KBM-7 (cell line): ENCODE data around the gene CRYGS.
"Not testable (repeated sequence)": the region's sequence is repeated elsewhere in the genome, so short reads cannot be mapped to it uniquely, and the experiment has no call there.

ENCODE experiments used
- DNase-seq: peaks from one replicate; pipeline ENCODE4 v3.0.0-alpha.2; 2015
- in situ Hi-C: fragments of 300-500 bp; cut with MboI; formaldehyde crosslinking; loops from 2 replicates; pipeline ENCODE4 v1.14.3; 2020; ENCODE audit warnings: low sequenced_read_pairs, low pct_unique_long_range_greater_than_20kb, mixed read lengths

Gene CRYGS

DNA sequence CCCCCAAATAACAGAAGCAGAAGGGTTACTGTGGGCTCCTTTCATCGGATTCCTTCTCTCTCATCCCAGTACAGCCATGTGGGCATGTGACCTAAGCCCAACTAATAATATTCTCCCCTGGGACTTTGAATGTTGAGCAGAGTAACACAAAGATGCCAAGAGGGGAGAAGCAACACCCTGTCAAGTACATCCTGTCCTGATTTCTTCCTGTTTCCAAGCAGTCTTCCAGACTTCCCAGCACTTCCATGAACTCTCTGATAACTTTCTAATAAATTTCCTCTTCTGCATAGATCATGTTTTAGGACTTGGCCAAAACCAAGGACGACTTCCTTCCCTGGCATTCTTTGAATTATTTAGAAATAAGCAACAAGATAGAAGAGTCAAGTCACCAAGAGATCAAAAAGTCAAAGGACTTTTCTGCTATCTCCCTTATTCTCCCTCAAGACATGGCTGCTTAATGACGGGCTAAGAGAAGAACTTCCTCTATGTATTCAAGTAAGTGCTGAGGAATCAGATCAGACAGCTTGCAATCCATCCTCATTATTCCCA, 37.9 kb downstream of the CRYGS start:
- in situ Hi-C loops, result no loop called here
- DNase-seq, result no peak

DNA sequence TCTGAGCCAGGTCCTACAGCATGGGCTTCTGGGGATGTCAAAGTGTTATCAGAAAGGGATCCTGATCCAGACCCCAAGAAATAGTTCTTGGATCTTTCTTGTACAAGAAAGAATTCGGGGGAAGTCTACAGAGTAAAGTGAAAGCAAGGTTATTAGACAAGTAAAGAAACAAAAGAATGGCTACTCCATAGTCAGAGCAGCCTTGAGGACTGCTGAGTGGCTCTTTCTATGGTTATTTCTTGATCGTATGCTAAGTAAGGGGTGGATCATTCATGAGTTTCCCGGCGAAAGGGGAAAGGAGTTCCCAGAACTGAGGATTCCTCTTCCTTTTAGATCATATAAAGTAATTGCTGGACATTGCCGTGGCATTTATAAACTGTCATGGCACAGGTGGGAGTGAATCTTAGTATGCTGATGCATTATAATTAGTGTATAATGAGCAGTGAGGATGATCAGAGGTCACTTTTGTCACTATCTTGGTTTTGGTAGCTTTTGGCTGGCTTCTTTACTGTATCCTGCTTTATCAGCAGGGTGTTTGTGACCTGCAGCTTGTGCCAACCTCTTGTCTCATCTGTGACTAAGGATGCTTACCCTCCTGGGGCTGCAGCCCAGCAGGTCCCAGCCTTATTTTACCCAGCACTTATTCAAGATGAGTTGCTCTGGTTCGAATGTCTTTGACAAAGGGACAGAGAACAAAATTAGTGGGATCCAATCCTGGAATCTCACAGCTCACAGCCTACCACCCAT, 41.0 kb downstream of the CRYGS start:
- in situ Hi-C loops, result no loop called here
- DNase-seq, result no peak

DNA sequence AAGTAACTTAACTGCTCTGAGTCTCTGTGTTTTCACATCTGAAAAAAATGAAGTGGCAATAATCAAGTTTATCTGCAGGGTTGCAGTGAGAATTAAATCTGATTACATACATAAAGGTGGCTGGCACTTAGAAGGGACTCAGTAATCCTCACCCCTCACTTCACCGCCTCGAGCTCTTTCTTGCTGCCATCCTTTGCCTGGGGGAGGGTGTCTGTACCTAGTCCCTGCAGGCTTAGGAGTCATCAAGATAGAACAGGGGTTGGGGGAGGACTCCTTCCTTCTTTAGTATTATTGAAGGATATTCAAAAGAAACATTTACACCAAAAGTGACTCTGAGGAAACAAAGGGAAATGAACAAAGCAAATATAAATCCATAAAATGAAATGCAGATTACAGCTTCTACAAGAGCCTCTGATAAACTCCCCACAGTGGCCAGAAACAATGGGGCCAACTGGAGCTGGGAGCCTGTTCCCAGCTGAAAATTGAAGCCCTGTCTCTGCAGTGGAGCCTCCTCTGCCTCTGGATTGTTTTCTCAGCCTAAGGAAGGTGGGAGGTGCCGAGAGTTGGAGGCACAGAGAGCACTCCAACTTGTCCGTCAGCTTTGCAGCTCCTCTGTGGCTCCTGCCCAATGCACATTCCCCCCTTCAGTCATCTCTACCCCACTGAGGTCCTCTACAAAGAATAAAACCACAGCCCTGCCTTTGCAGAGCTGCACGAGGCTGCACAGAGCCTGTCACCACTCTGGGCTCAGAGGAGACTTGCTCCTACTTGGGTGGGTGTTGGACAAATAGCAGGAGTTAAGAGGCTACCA, 41.8 kb downstream of the CRYGS start:
- in situ Hi-C loops, result no loop called here
- no peak for DNase-seq

DNA sequence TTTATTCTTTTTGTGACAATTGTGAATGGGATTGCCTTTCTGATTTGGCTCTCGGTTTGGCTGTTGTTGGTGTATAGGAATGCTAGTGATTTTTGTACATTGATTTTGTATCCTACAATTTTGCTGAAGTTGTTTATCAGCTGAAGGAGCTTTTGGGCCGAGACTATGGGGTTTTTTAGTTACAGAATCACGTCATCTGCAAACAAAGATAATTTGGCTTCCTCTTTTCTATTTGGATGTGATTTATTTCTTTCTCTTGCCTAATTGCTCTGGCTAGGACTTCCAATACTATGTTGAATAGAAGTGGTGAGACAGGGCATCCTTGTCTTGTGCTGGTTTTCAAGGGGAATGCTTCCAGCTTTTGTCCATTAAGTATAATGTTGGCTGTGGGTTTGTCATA, 44.2 kb downstream of the CRYGS start:
- DNase-seq, in situ Hi-C loops: not testable (repeated sequence)

DNA sequence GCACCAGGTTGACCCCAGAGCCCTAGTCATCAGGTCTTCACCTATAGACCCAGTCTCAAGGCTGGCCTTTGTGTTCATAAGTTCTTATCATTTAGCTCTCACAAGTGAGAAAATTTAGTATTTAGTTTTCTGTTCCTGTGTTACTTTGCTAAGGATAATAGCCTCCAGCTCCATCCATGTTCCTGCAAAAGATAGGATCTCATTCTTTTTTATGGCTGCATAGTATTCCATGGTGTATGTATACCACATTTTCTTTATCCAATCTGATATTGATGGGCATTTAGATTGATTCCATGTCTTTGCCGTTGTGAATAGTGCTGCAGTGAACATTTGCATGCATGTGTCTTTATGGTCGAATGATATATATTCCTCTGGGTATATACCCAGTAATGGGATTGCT, 46.2 kb downstream of the CRYGS start:
- in situ Hi-C loops, DNase-seq: not testable (repeated sequence)

DNA sequence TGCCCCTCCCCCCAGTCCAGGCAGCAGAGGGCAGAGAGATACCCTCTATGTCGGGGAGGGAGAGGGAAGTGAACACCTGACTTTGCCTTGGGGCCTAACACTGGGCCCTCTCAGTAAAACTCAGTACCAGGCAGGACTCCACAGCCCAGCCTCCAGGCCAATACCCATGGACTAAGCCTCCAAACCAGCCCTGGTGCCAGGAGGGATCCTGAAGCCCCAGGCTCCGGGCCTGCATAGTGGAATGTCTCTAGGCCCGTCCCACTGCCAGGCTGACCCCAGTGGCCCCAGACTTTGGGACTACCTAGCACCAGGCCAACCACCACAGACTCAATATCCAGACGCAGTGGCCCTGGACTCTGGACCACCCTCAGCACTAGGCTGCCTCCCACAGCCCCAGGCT, 46.6 kb downstream of the CRYGS start:
- DNase-seq, result no peak
- in situ Hi-C loops, result no loop called here

DNA sequence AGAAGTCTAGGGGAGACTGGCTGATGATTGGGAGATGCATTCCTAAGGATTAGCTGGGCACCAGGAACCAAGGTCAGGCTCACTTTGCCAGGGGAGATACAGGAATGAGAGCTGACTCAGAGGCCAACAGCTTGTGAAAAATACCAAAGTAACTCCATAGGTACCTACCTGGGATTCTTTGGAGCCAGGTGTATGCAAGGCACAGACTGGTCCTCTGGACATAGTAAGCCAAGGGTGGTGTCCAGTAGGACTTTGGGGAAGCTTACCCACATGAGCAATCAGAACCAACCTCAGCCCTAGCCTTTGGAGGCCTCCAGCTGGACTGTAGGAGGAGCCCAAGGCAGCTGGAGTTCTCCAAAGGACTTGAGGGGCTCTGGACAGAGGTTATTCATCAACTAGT, 47.5 kb downstream of the CRYGS start:
- no peak for DNase-seq
- in situ Hi-C loops, result no loop called here

DNA sequence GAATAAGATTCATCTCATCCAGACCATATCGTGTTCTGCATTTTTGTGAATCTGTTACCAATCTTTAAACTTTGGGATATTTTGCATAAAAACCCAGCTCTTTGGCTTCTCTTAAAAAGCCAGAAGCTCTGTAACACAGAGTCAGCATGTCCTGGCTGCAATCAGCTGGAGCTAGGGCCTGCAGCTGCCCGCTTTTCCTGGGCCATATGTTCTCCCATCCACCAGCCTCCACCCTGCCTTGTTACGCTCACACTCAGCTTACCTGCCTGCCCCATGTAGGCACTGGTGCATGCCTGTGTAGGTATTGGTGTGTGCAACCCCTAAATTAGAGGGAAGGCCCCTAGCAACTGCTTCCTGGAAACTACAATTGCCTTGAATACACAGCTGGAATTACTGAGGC, 48.2 kb downstream of the CRYGS start:
- no peak for DNase-seq
- in situ Hi-C loops, result no loop called here

DNA sequence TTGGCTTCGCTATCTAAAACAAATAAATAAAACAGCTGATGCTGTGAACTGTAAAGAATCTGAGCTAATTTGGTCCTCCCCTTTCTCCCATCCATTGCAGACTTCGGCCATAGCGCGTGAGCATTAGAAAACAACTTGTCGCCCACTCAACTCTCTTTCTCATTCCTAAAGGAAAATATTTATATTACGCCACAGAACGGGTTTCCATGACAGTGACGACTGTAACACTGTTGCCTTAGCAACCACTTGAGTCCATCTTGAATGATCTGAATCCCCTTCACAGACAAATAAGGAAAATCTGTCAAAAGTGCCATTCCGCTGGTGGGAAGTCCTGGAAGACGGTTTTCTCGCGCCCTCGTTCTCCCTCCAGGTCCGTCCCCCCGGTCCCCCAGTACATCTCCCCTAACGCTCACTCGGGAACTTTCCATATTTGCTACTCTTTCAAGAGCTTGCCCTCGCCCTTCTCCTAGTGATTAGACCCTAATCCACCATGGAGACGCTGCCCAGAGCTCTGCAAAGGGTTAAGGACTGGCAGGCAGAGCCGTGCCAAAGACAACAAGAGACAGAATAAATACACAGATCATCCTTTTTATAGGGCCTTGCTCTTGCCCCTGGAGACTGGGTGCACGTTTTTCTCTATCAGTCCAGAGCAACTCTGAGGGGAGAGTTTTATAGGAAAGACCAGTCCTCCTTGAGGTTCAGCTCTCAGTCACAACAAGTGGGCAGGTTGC, 50.5 kb downstream of the CRYGS start:
- in situ Hi-C loops, result no loop called here
- DNase-seq, result no peak

DNA sequence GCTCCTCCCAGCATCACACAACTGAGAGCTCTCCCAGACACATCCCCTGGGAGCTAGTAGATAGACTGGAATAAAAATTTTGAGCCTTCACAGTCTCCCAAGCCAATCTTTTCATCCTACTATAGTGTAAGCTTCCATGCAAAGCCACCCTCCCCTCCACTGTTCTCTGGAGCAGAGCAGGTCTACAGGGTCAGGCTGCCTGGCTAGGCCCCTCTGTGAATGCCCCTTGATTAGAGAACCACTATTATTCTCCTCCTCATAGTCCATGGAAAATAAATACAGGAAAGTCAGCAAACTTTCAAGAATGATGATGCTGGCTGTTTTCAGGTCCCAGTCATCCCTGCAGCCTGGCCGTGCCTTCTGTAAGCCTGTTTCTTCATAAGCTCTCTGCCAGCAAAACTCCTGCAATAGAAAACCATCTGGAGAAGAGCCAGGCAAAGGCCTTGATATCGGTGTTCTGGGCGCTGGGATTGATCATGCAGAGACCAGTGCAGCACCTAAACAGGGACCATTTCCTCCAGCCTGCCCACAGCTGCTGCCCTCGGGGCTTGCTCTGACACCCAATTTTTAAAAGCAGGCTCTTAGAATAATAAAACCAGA, 51.7 kb downstream of the CRYGS start:
- in situ Hi-C loops, result no loop called here
- DNase-seq, result no peak

DNA sequence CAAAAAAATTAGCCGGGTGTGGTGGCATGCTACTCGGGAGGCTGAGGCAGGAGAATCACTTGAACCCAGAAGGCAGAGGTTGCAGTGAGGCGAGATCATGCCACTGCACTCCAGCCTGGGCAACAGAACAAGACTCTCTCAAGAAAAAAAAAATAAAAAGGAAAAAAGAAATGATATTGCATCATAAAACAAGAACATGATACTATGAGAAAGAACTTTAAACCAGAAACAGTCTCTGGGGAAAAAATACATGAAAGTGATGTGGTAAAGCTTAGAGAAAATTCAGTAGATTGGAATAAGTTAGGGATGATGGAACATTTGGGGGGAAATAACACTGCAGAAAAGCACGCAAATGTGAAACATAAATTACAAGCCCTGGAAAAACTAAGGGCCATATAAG, 54.7 kb downstream of the CRYGS start:
- no peak for DNase-seq
- in situ Hi-C loops, result no loop called here
